DOHH2 (cell line): Measurements from ENCODE around the gene PPP2R5A.

ENCODE experiments used
- H3F3A ChIP-seq: fragments of 200-600 bp; sonication (generic), shearing (Covaris generic); 2 replicates; pipeline ENCODE4 v1.6.0; 2016; ENCODE audit warnings: antibody characterized with exemption, mild to moderate bottlenecking; ENCODE audit not compliant: control insufficient read depth, insufficient read depth
- H3K27ac ChIP-seq: fragments of 200-600 bp; sonication (generic); 2 replicates; pipeline ENCODE4 v1.5.1; 2014; ENCODE audit warnings: low read depth, mild to moderate bottlenecking, low read length, moderate library complexity
- H3K27me3 ChIP-seq: fragments of 200-600 bp; sonication (generic); 2 replicates; pipeline ENCODE4 v1.6.1; 2014; ENCODE audit warnings: mild to moderate bottlenecking, low read length, mixed read lengths; ENCODE audit not compliant: control insufficient read depth
- H3K36me3 ChIP-seq: fragments of 200-600 bp; sonication (generic); 2 replicates; pipeline ENCODE4 v1.6.1; 2014; ENCODE audit warnings: mild to moderate bottlenecking, low read length, moderate library complexity, mixed read lengths; ENCODE audit not compliant: control insufficient read depth
- H3K4me1 ChIP-seq: fragments of 200-600 bp; sonication (generic); 2 replicates; pipeline ENCODE4 v1.6.1; 2014; ENCODE audit warnings: mild to moderate bottlenecking, low read length, mixed read lengths; ENCODE audit not compliant: control insufficient read depth
- H3K4me2 ChIP-seq: fragments of 200-600 bp; sonication (generic); 2 replicates; pipeline ENCODE4 v1.6.0; 2014; ENCODE audit warnings: mild to moderate bottlenecking, low read length, moderate library complexity
- H3K4me3 ChIP-seq: fragments of 200-600 bp; sonication (generic); 2 replicates; pipeline ENCODE4 v1.5.1; 2014; ENCODE audit warnings: mild to moderate bottlenecking, low read length, mixed read lengths
- H3K79me2 ChIP-seq: fragments of 200-600 bp; sonication (generic); 2 replicates; pipeline ENCODE4 v1.6.1; 2014; ENCODE audit warnings: mild to moderate bottlenecking, low read length, mixed read lengths; ENCODE audit not compliant: control insufficient read depth
- H3K9me2 ChIP-seq: fragments of 200-600 bp; sonication (generic); replicated peaks from 2 replicates; pipeline ENCODE4 v1.6.1; 2014; ENCODE audit warnings: mild to moderate bottlenecking, low read length, mixed read lengths; ENCODE audit not compliant: control insufficient read depth
- H3K9me3 ChIP-seq: fragments of 200-600 bp; sonication (generic); 2 replicates; pipeline ENCODE4 v1.6.1; 2014; ENCODE audit warnings: antibody characterized with exemption, low read length, mixed read lengths; ENCODE audit not compliant: control insufficient read depth, insufficient read depth
- H4K20me1 ChIP-seq: fragments of 200-600 bp; sonication (generic); 2 replicates; pipeline ENCODE4 v1.6.0; 2014; ENCODE audit warnings: low read depth, mild to moderate bottlenecking, antibody characterized with exemption, low read length, moderate library complexity; ENCODE audit not compliant: control insufficient read depth, insufficient read depth
- CTCF ChIP-seq: fragments of 200-600 bp; sonication (generic); IDR thresholded peaks from one replicate; pipeline ENCODE4 v1.5.1; 2014; ENCODE audit warnings: antibody characterized with exemption, mild to moderate bottlenecking, low read depth, low read length; ENCODE audit not compliant: poor library complexity, severe bottlenecking
- EZH2phosphoT487 ChIP-seq: fragments of 200-600 bp; sonication (generic); IDR thresholded peaks from 2 replicates; pipeline ENCODE4 v1.6.1; 2017; ENCODE audit warnings: borderline replicate concordance, mild to moderate bottlenecking, antibody characterized with exemption, low read length, moderate library complexity, mixed read lengths

The PPP2R5A gene

GRCh38 chr1:212293579-212293978 is 8.4 kb downstream of the PPP2R5A start:
- no peaks in the 10 kb centered on the region for H3K9me2 ChIP-seq
- H3K4me2 ChIP-seq = no peak overlapping the region
- no peaks in the 10 kb centered on the region for H3K27me3 ChIP-seq
- H3K4me3 ChIP-seq = no peak overlapping the region
- TF ChIP-seq CTCF = no peak
- TF ChIP-seq EZH2phosphoT487 = no peak
- peaks cover 88% of the 10 kb centered on the region for H3K79me2 ChIP-seq
- H3F3A ChIP-seq = 0 out of 2 replicates have a peak, but pooled peaks cover 14% of the 10 kb centered on the region
- H3K36me3 ChIP-seq = peaks cover 2% of the 10 kb centered on the region
- no peak overlapping the region for H3K27ac ChIP-seq
- H4K20me1 ChIP-seq = peaks cover 25% of the 10 kb centered on the region; the same call in 1 of the 2 replicates
- H3K4me1 ChIP-seq = peaks cover 42% of the 10 kb centered on the region
- no peaks in the 10 kb centered on the region for H3K9me3 ChIP-seq

- no peaks in the 10 kb centered on the region for H3K9me3 ChIP-seq
- H3K27me3 ChIP-seq = no peaks in the 10 kb centered on the region
- H3K79me2 ChIP-seq = peaks cover 84% of the 10 kb centered on the region
- H3K4me2 ChIP-seq = no peak overlapping the region
- peaks cover 35% of the 10 kb centered on the region for H3K4me1 ChIP-seq
- H3F3A ChIP-seq = 0 out of 2 replicates have a peak, but pooled peaks cover 6% of the 10 kb centered on the region
- H3K4me3 ChIP-seq = no peak overlapping the region
- peaks cover 25% of the 10 kb centered on the region; the same call in 1 of the 2 replicates for H4K20me1 ChIP-seq
- H3K9me2 ChIP-seq = no peaks in the 10 kb centered on the region
- H3K36me3 ChIP-seq = no peaks in the 10 kb centered on the region
- H3K27ac ChIP-seq = no peak overlapping the region
- TF ChIP-seq EZH2phosphoT487 = no peak
- no peak for TF ChIP-seq CTCF
Observed at GRCh38 chr1:212294983-212295382, 9.8 kb downstream of the PPP2R5A start.

GRCh38 chr1:212295579-212295978 is 10.4 kb downstream of the PPP2R5A start:
- H3K4me2 ChIP-seq = no peak overlapping the region
- H3K4me1 ChIP-seq = peaks cover 31% of the 10 kb centered on the region
- peaks cover 83% of the 10 kb centered on the region for H3K79me2 ChIP-seq
- no peaks in the 10 kb centered on the region for H3K9me3 ChIP-seq
- H3K27ac ChIP-seq = no peak overlapping the region
- H3F3A ChIP-seq = 0 out of 2 replicates have a peak, but pooled peaks cover under 1% of the 10 kb centered on the region
- no peak for TF ChIP-seq EZH2phosphoT487
- no peak for TF ChIP-seq CTCF
- H3K4me3 ChIP-seq = no peak overlapping the region
- no peaks in the 10 kb centered on the region for H3K27me3 ChIP-seq
- peaks cover 25% of the 10 kb centered on the region; the same call in 1 of the 2 replicates for H4K20me1 ChIP-seq
- H3K36me3 ChIP-seq = no peaks in the 10 kb centered on the region
- no peaks in the 10 kb centered on the region for H3K9me2 ChIP-seq

GRCh38 chr1:212297338-212297737 is 12.1 kb downstream of the PPP2R5A start:
- peaks cover 82% of the 10 kb centered on the region for H3K79me2 ChIP-seq
- H3K27ac ChIP-seq = no peak overlapping the region
- H3K4me1 ChIP-seq = peaks cover 17% of the 10 kb centered on the region
- H3K9me3 ChIP-seq = no peaks in the 10 kb centered on the region
- no peak overlapping the region for H3K4me3 ChIP-seq
- H3K4me2 ChIP-seq = no peak overlapping the region
- no peaks in the 10 kb centered on the region for H3K9me2 ChIP-seq
- TF ChIP-seq EZH2phosphoT487 = no peak
- no peak for TF ChIP-seq CTCF
- no peaks in the 10 kb centered on the region for H3K27me3 ChIP-seq
- no peaks in the 10 kb centered on the region for H3K36me3 ChIP-seq
- H3F3A ChIP-seq = no peaks in the 10 kb centered on the region
- H4K20me1 ChIP-seq = peaks cover 18% of the 10 kb centered on the region; the same call in 1 of the 2 replicates
